Vagina (tissue), 2 donors: ENCODE results near the gene INSYN1. TPM values are rescaled to one million over a fixed set of nuclear protein-coding genes. Genes with fewer than 3 reads are reported as not detected.

Experiments used
- DNase-seq, 2 donors: peaks; one replicate each; pipeline ENCODE4 v3.0.0-alpha.2; 2017; ENCODE audit errors: extremely low spot score in 2 of 2
- H3K27ac ChIP-seq: fragments of 200-600 bp; sonication (generic); one replicate; pipeline ENCODE4 v1.5.1; 2019
- H3K27me3 ChIP-seq: fragments of 200-600 bp; sonication (generic); one replicate; pipeline ENCODE4 v1.5.1; 2019
- H3K36me3 ChIP-seq, 2 donors: fragments of 200-600 bp; sonication (generic); one replicate each; pipeline ENCODE4 v1.5.1; 2017 to 2019
- H3K4me1 ChIP-seq: fragments of 200-600 bp; sonication (generic); one replicate; pipeline ENCODE4 v1.5.1; 2019
- H3K4me3 ChIP-seq, 2 donors: fragments of 200-600 bp; sonication (generic); 1 replicate in 1 of 2; 2 replicates in 1 of 2; pipeline ENCODE4 v1.5.1; 2016 to 2019
- H3K9me3 ChIP-seq: fragments of 200-600 bp; sonication (generic); one replicate; pipeline ENCODE4 v1.5.1; 2019
- POLR2A ChIP-seq, 2 donors: fragments of 450-650 bp; IDR thresholded peaks; one replicate each; pipeline ENCODE4 v1.6.1; 2017; ENCODE audit warnings: antibody characterized with exemption in 2 of 2, mild to moderate bottlenecking in 2 of 2, moderate library complexity in 2 of 2
- POLR2AphosphoS5 ChIP-seq, 2 donors: sonication (generic); formaldehyde crosslinking; IDR thresholded peaks; one replicate each; pipeline ENCODE4 v1.9.0; 2017; ENCODE audit warnings: antibody characterized with exemption in 2 of 2, mild to moderate bottlenecking in 2 of 2, low read depth in 1 of 2; ENCODE audit not compliant: insufficient read depth in 1 of 2
- intact Hi-C: fragments of 100-400 bp; cut with DNase I; formaldehyde crosslinking; loops from one replicate; pipeline ENCODE4 v1.15.1; 2023
- total RNA-seq: library from RNA; depleted of rRNA; stranded (reverse); fragments of >200 nt; gene quantifications from one replicate; pipeline ENCODE4 v1.2.3, GENCODE V29; 2016
- TF ChIP-seq, protein P1 (sequence below), 3 experiments: fragments of 450-650 bp in 2 of 3; fragments of 200-600 bp in 1 of 3; sonication (generic) in 1 of 3; IDR thresholded peaks; one replicate each; pipeline ENCODE4 v1.5.1; 2017 to 2019; ENCODE audit warnings: antibody characterized with exemption in 3 of 3, mild to moderate bottlenecking in 2 of 3, moderate library complexity in 2 of 3

The INSYN1 gene
- total RNA-seq, 1 donor from 2014 or later: 5.6 TPM

DNA sequence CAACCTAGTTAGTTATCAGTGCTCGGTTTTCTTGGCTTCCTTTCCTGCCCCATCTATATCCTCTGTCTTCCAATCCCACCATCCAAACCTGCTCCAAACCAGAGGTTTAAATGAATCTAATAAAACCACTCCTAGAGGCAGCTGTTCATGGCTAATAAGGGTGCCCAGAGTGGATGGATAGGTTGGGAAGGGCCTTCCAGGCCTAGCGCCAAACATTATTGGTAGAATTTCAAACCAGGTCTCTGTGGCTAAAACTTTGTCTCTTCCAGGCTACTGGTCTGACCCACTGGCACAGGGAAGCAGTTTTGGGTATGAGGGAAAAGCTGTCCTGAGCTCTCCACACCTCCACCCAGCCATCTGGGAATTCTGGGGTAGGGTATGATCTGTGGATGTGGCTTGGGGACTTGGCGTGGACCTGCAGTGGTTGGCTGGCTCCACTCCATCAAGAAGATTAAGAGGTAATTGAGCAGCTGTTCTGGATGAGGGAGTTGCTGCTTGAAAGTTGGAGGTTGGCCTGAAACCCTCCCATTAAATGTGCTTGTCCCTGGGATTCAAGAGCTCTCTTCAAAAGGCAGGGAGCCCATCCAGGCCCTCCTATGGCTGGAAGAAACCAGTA, 29.3 kb upstream of the INSYN1 start:
- intact Hi-C loops: no loop called here
- peaks cover 11% of the 10 kb centered on the region for H3K4me1 ChIP-seq

DNA sequence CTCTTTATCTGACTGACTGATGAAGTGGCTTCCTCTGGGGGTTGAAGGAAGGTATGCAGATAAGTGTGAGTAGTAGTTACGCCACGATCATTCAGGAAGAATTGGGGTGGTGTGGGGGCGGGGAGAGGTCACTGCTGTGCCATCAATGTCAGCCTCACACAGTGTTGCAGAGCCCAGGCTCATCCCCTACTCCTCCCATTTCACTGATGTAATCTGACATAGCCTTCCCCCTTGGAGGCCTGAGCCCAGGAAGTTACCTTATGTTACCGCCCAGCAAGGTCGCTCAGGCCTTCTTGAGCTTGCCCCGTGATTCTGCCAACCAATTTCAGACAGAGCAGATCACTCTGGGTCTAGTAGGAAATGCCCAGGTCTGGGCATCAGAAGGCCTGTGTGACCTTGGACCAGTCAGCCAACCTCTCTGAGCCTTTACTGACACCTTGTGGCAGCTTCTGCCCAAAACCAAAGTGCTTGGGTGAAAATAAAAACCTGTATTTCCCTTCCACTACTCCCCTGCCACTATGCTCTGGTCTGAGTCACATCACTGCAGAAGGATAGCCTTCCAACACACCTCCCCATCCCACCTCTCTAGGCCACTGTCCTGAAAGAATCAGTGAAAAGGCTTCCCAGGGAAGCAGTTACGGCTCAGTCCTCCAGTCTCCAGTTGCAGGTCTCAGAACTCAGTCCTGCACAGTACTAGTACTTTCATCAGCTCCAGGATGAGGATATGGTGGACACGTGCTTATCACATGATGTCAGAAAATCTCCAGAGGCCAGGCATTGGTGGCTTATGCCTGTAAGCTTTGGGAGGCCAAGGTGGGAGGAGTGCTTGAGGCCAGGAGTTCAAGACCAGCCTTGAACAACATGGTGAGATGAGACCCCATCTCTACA, 28.1 kb upstream of the INSYN1 start:
- DNase-seq: no peak
- TF ChIP-seq POLR2A (IDR thresholded peaks at IDR 0.05) (no peak), POLR2AphosphoS5 (IDR thresholded peaks at IDR 0.05; ENCODE audit: insufficient read depth in 1 of 2, low read depth in 1 of 2) (no peak)
- peaks cover 17% of the 10 kb centered on the region for H3K4me1 ChIP-seq

More for the DNA sequence above, 29.3 kb upstream of the INSYN1 start:
- Histone ChIP-seq H3K27ac (no peak overlapping the region), H3K36me3 (no peaks in the 10 kb centered on the region), H3K9me3 (no peaks in the 10 kb centered on the region), H3K27me3 (no peaks in the 10 kb centered on the region), H3K4me3 (no peak overlapping the region)
- no peak for TF ChIP-seq POLR2AphosphoS5 (IDR thresholded peaks at IDR 0.05; ENCODE audit: insufficient read depth in 1 of 2, low read depth in 1 of 2)
- TF ChIP-seq, protein P1, sequence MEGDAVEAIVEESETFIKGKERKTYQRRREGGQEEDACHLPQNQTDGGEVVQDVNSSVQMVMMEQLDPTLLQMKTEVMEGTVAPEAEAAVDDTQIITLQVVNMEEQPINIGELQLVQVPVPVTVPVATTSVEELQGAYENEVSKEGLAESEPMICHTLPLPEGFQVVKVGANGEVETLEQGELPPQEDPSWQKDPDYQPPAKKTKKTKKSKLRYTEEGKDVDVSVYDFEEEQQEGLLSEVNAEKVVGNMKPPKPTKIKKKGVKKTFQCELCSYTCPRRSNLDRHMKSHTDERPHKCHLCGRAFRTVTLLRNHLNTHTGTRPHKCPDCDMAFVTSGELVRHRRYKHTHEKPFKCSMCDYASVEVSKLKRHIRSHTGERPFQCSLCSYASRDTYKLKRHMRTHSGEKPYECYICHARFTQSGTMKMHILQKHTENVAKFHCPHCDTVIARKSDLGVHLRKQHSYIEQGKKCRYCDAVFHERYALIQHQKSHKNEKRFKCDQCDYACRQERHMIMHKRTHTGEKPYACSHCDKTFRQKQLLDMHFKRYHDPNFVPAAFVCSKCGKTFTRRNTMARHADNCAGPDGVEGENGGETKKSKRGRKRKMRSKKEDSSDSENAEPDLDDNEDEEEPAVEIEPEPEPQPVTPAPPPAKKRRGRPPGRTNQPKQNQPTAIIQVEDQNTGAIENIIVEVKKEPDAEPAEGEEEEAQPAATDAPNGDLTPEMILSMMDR (IDR thresholded peaks at IDR 0.05): no peak
- TF ChIP-seq POLR2A (IDR thresholded peaks at IDR 0.05): no peak
- DNase-seq: no peak

DNA sequence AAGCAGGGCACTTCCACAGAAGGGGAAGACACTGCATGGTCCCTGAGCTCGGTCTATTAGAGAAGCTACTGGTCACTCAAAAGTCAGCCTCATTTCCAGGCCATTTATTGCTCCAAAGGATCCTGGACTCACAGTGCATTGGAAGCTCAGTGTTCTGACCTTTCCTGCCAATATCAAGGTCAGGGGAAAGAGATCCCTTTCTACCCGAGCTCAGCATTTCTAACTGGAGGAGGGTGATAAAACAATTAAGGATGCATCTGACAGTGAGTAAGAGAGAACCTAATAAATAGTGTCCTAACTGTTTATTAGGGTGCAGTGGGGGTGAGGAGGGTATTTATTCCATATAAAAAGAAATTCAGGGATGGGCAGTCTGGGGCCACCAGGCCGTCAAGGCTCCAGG, 26.8 kb upstream of the INSYN1 start:
- Histone ChIP-seq H3K4me3 (no peak overlapping the region), H3K4me1 (peaks cover 18% of the 10 kb centered on the region), H3K27me3 (no peaks in the 10 kb centered on the region), H3K36me3 (no peaks in the 10 kb centered on the region), H3K27ac (no peak overlapping the region), H3K9me3 (no peaks in the 10 kb centered on the region)
- intact Hi-C loops: no loop called here
- TF ChIP-seq, protein P1 (IDR thresholded peaks at IDR 0.05): no peak
- TF ChIP-seq POLR2A (IDR thresholded peaks at IDR 0.05) (no peak), POLR2AphosphoS5 (IDR thresholded peaks at IDR 0.05; ENCODE audit: insufficient read depth in 1 of 2, low read depth in 1 of 2) (no peak)
- DNase-seq: no peak

More for the DNA sequence above, 28.1 kb upstream of the INSYN1 start:
- H3K36me3 ChIP-seq: no peaks in the 10 kb centered on the region
- intact Hi-C loops: no loop called here
- H3K9me3 ChIP-seq: no peaks in the 10 kb centered on the region
- no peak overlapping the region for H3K27ac ChIP-seq
- no peaks in the 10 kb centered on the region for H3K27me3 ChIP-seq
- no peak overlapping the region for H3K4me3 ChIP-seq

DNA sequence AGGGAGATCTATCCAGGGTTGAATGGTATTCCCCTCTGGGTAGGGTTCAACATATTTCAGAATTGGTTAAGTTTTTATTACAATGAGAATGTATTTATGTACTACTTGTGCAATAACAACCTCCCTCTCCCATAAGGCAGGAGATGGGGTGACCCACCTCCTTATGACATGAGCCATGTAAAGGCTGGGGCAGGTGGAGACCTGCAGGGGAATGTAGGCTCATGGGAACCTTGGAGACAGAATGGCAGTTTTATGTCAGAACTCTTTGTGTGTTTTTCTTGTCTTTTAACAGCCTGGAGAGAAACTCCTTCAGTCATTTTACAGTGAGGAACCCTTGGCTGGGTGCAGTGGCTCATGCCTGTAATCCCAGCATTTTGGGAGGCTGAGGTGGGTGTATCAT, 24.6 kb upstream of the INSYN1 start:
- Histone ChIP-seq H3K36me3 (no peaks in the 10 kb centered on the region), H3K9me3 (no peaks in the 10 kb centered on the region), H3K4me3 (no peak overlapping the region), H3K4me1 (peaks cover 20% of the 10 kb centered on the region), H3K27me3 (no peaks in the 10 kb centered on the region), H3K27ac (peak overlapping the region; percentile 20)
- intact Hi-C loops: no loop called here
- TF ChIP-seq POLR2A (IDR thresholded peaks at IDR 0.05): no peak
- peak in 1 of 2 donors; percentile 67 for TF ChIP-seq POLR2AphosphoS5 (IDR thresholded peaks at IDR 0.05; ENCODE audit: insufficient read depth in 1 of 2, low read depth in 1 of 2)
- DNase-seq: no peak

DNA sequence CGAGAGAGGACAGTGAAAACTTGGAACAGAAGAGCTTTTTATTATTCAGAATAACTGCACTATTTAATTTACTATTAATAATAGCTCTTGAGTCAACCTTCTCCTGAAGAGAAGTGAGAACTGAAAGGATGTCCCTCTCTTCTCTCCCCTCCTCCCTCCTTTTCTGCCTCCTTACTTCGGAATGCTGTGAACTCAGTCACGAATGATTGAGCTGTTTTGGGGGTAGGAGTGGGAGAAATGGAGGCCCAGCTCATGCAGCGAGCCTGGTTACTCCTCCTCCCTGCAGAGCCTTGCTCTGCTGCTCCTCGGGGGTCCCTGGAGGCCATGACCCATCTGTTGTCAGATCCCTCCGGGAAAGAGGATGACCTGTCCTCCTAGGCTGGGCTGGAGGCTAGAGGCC, 20.3 kb upstream of the INSYN1 start:
- peaks cover 20% of the 10 kb centered on the region for H3K4me1 ChIP-seq
- DNase-seq: no peak
- H3K36me3 ChIP-seq: no peaks in the 10 kb centered on the region
- no peak overlapping the region for H3K27ac ChIP-seq
- no peaks in the 10 kb centered on the region for H3K9me3 ChIP-seq
- TF ChIP-seq POLR2AphosphoS5 (IDR thresholded peaks at IDR 0.05; ENCODE audit: insufficient read depth in 1 of 2, low read depth in 1 of 2): no peak
- TF ChIP-seq POLR2A (IDR thresholded peaks at IDR 0.05): no peak
- TF ChIP-seq, protein P1 (IDR thresholded peaks at IDR 0.05): no peak
- H3K27me3 ChIP-seq: no peaks in the 10 kb centered on the region
- intact Hi-C loops: no loop called here
- H3K4me3 ChIP-seq: no peak overlapping the region
